Renal cortical epithelial cell (primary cell): ENCODE measurements around the gene SHLD1. TPM values are rescaled to one million over a fixed set of nuclear protein-coding genes. Genes with fewer than 3 reads are reported as not detected.

Source experiments
- DNase-seq: peaks from one replicate; pipeline ENCODE4 v3.0.0-alpha.2; 2011; ENCODE audit warnings: low read depth
- total RNA-seq: library from RNA; depleted of rRNA; stranded (reverse); fragments of >200 nt; gene quantifications from 2 replicates; pipeline ENCODE4 v1.2.3, GENCODE V29; 2014

SHLD1 gene
- total RNA-seq, 1 donor from 2014 or later: 1.6 TPM

DNA sequence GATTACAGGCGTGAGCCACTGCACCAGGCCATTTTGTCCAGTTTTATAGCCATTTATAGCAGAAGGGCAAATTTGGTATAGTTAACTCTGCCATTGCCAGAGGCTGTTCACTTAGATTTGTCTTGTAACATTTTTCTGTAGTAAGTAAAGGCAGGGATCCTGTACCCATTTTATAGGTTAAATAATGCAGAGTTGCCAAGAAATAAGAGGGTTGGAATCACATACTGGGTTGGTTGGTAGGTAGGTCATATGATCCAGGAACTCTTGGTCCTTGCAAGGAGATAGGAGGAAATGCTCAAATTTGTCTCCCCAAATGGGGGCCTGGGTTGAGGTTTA lies 68.1 kb downstream of the SHLD1 start:
- DNase-seq: no peak

DNA sequence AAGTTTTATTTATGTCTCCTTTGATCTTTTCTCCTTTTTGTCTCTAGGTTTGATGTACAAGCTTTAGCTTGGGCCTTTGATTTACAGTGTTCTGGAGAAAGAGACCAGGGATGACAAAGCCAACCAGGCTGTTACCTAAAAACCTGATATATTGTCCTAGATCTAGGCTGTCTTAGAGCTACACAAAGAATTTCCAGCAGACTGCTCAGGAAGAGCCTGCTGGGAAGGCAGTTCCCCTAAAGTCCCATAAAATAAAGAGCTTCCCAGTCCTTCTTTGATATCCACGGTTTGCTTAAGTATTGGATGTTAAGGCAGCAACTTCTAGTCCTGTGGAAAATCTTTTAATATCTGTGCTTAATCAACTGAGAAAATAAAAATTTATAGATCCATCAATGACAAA lies 70.5 kb downstream of the SHLD1 start:
- DNase-seq: no peak

DNA sequence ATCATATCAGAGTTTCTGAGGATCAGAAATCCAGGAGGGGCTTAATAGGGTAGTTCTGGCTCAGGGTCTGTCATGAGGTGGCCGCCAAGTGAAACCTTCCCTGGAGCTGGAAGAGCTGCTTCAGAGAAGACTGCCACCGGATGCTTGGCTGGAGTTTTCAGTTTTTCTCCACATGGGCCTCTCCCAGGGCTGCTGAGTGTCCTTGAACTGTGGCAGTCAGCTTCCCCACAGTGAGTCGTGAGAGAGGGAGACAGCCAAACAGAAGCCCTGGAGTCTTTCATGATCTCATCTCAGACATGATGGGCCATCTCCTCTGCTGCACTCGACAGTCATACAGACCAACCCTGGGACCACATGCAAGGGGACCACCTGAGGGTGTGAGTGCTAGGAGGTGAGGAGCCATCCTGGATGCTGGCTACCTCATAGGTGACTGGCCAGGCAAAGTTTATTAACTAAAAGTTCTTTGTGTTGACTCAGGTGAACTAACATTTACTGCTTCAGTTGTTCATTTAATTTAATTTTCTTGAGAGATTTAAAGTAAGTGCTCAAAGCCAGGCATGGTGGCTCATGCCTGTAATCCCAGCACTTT lies 71.5 kb downstream of the SHLD1 start:
- no peak for DNase-seq

DNA sequence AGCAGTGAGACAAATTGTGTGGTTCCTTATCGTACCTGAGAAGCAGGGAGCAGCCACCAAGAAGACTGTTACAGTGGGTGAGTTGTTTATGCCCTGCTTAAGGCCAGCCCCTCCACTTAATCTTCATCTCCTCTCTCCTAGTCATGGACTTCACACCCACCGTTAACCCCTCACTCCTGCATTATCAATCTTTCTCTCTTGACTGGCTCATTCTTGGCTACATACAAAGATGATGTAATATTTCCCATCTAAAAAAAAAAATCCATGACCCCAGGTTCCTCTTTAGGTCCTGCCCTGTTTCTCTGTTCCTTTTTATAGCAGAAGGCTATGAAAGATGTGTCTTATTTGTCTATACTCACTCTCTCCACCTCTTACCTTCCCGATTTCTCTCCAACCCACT lies 72.4 kb downstream of the SHLD1 start:
- DNase-seq: no peak

DNA sequence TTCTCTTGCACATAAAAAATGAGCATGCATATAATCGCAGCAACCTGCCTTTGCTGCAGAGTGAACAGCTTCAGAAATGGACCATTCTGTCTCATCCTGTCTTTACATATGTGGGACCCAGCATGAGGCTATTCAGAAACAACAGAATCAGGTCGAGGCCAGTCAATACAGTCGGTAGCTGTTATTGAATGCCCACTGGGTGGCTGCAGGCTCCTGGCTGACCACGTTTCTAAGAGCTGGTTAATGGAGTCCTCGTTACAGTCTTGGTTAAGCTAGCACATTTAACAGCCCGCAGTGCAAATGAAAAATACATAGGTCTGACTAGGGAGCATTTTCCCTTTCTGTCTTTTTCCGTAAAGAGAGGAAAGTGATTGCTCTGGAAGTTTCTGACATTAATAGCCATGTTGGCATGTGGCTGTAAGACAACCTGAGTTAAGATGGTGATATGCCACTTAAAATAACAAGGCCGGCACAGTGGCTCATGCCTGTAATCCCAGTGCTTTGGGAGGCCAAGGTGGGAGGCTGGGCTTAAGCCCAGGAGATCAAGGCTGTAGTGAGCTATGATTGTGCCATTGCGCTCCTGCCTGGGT lies 75.0 kb downstream of the SHLD1 start:
- no peak for DNase-seq

DNA sequence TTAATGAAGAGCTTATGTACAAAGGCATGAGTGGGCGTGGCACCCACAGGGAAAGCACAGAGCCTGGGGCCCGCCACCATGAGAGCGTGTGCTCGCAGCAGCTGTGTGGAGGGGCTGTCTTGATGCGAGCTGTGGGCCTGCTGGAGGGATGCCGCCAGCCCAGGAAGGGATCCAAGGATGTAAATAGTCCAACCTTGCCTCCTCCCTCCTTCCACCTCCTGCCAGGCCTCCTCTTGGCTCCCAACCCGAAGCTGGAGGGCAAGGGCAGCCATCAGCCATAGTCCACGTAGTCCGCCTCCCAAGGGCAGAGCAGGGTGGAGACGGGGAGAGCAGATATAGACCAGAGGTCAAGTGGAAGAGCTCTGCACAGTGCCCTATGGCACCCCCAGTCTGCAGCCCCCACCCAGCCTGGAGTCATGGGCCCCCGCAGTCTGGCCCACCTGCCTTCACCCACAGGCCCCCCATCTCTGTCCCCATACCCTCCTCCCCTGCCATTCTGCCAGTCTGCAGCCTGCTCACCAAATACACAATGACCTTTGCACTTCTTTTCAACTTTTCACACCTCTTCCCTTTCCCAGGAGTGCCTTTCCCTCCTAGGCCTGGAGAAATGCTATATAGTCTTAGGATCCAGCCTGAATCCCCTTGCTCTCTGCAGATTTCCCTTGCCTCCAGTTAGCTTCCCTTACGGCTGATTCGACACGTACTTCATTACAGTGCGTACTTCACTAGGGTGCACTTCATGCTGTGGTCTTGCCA lies 77.1 kb downstream of the SHLD1 start:
- no peak for DNase-seq

DNA sequence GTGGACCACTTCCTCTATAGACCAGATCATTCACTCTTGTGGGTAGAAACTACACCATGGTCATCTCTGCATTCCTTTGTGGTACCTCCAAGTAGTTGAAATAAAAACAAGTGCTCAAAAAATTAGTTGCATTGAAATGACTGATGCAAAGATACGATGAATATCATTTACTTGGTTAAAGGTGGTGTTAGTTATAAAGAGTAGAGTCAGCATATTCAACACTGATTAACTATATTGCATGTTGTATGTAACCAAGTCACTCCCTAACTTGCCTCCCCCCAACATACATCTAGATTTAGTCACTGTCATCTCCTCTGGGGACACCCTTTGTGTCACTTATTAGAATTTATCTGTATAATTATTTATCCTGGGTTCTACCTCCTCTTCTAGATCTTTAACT lies 77.7 kb downstream of the SHLD1 start:
- DNase-seq: no peak

DNA sequence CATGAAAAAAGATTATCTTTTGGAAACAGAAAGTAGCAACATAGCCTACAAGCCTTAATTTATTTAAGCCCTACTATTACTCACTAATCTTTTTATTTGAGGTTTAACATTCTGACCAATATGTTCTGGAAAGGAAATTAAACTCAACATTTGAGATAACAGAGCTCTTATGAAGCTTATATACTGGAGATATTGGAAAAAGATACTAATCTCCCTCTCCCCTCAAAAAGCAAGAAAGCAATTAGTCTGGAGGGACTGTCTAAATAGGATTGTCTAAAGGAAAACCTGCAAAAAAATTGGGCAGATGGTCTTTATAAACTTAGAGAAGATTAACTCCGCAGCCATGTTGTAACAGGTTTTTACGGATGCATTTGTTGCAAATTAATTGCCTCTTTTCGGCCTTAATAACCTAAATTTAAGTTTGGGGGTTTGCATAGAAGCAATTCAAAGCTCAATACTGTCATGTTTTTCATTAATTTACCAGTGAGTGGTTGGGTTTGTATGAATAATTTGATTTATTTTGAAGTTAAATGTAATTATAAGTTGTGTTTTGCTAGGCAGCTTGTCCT lies 79.1 kb downstream of the SHLD1 start:
- no peak for DNase-seq

DNA sequence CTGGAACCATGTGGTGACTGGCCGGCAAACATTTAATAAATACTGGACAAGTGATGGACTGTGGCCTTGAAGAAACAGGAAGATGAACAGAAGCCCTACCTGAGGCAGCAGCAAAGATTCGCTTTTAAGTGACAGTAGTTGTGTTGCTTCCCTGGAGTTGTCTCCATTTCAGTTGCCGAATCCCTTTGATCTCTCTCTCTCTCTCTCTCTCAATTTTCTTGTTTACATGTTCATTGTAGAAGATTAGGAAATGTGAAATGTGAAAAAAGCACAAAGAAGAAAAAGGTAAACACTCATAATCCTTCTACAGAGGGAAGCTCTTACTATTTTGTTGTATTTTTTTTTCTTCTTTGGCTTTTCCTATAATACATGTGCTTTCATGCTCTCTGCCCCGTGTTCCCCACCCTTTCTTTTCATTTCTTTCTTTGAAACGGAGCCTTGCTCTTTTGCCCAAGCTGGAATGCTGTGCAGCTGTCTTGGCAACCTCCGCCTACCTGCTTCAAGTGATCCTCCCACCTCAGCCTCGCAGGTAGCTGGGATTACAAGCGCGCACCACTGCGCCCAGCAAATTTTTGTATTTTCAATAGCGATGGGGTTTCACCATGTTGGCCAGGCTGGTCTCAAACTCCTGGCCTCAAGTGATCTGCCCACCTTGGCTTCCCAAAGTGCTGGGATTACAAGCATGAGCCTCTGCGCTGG lies 81.5 kb downstream of the SHLD1 start:
- no peak for DNase-seq

DNA sequence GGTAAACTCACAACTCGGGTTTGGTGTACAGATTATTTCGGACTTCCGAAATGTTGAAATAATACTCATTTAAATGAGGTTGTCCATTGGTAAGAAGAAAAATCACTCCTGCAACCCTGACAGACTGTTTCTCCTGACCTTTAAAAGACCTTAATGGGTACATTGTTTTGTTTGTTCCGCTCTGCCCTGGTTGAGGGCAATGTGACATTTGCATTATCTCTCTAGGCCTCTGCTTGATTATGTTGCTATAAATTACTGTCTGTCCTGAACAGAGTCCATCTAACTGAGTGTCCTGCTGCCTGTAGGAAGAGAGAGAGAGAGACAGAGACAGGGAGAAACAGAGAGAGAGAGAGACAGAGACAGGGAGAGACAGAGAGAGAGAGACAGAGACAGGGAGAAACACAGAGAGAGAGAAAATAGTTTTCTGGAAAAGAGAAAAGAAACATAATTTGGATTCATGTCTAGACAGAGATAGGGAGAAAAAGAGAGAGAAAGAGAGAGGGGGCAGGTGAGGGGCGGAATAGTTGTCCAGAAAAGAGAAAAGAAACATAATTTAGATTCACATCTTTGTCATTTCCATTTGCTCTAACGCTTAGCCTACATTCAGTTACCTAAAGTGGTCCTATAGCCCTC lies 83.2 kb downstream of the SHLD1 start:
- no peak for DNase-seq

DNA sequence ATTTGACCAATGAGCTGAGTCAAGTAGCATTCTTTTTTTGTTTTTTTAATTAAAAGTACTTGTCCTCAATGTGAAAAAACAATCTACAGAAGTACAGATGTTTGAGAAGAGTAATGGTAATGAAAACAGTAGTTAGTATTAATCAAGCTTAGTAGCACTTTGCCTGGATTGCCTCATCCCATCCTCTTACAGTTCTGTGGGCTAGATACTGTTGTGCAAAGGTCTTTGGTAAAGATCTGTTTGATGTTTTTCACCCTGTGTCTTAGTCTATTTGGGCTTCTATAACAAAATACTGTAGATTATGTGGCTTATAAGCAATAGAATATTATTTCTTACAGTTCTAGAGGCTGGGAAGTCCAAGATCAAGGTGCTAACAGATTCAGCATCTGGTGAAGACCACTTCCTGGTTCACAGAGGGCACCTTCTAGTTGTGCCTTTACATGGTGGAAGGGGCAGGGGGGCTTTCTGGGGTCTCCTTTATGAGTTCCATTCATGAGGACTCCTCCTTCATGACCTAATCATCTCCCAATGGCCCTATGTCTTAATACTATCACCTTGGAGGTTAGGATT lies 84.3 kb downstream of the SHLD1 start:
- no peak for DNase-seq

DNA sequence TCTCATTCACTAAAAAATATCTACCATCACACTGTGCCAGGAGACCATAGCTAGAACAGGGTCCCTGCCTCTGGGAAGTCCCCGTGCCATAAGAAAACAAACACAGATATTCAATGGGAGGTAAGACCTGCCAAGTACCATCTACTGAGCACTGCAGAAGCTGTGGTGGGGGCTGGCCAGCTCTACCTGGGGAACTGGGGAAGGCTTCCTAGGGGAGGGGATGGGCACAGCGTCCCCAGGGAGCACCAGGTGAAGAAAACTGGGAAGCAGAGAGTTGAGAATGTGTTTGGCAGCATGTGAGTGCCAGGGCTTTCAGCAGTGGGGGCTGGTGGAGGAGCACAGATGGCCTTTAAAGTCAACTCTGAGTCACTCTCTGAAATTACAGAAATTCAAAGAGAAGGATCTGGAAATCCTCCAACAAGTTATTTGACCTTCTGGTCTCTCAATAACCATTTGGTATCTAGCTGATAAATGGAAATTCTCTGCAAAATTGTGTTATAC lies 85.2 kb downstream of the SHLD1 start:
- peak; percentile 71 for DNase-seq

DNA sequence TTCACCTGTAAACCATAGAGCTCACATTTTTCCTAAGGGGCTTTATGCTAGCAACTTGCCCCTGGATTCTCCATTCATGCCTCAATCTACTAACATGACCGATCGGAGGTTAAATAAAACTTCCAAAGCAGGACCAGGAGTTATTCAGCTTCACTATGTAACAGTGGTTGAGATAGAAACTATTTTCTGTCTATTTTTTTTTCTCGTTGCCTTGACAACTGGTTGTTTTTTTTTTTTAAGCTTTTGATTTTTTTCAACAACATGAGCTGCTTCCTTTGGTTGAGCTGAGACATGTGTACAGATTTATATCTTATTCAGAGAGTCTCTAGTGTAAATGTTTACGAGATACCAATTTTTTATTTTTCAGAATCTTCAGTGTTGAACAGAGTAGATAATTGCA lies 85.7 kb downstream of the SHLD1 start:
- peak; percentile 58 for DNase-seq

DNA sequence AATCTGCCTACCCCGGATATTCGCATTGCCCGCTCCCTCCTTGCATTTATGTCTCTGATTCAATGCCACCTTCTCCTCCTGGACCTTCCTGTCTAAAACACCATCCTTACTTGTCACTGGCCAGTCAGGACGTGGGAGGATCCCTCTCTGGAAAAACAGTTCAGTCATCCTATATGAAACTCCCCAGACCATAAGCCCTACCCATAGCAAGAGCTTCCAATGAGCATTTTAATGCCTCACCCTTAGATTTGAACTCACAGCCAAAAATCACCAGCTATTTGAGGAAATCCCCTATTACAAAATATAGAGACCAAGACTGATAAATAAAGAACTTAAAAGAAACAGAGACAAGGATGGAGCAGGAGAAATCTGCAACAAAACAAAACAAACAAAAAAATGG lies 86.4 kb downstream of the SHLD1 start:
- no peak for DNase-seq

DNA sequence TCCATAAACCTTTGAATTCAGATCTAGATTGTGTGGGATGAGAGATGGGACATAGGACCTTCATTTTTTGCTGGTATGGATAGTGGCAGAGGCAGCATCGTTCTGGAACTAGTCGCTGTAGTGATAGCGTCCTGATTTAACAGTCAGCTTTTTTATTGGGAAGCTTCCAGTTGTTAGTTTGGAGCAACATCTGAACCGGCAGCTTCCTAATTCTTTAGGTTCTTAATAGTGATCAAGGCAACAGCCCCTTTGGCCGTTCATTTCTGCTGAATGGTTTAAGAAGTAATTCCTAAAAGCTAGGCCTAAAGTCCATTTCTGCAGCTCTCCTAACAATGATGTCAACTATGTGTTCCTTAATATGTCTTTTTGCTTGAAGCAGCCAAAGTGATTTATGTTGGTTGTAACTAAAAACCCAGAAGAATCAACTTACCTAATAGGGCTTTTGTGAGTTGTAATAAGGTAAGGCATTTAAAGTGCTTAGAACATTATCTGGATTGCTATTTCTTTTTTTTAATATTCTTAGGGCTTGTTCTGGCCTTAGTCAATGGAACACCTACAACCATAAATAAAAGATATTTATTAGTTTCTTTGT lies 90.3 kb downstream of the SHLD1 start:
- DNase-seq: no peak

DNA sequence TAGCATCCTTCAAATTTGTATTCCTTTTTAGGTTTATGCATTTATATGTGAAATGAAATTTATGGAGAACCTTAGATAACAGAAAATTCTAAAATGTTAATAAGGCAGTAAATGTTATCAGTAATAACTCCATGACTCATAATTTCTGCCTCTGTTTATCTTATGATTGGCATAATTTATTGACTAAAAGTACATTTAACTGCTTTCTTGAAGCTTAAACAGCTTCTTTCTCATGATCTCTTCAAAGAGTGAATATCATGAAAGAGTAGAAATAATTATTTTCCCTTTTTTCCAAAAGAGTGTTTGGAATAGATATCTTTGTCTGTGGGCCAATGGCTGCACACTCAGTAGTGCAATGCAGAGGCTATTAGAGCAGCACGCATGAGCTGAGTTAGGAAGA lies 91.3 kb downstream of the SHLD1 start:
- DNase-seq: no peak

DNA sequence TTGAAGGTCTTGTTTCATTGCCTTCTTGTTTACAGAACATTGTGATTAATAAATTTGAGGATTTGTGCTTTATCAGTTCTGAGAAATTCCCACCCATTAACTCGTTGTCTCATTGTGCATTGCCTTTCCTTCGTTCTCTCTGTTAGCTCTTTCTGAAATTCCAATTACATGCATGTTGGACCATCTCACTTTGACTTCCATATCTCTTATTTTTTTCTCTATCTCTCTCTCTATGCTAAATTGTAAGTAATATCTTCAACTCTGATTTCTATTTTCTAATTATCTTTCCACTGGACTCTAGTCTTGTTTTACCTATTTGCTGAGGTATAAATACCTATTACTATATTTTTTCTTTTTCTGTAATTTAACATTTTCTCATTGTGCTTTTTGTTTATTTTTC lies 92.3 kb downstream of the SHLD1 start:
- no peak for DNase-seq

DNA sequence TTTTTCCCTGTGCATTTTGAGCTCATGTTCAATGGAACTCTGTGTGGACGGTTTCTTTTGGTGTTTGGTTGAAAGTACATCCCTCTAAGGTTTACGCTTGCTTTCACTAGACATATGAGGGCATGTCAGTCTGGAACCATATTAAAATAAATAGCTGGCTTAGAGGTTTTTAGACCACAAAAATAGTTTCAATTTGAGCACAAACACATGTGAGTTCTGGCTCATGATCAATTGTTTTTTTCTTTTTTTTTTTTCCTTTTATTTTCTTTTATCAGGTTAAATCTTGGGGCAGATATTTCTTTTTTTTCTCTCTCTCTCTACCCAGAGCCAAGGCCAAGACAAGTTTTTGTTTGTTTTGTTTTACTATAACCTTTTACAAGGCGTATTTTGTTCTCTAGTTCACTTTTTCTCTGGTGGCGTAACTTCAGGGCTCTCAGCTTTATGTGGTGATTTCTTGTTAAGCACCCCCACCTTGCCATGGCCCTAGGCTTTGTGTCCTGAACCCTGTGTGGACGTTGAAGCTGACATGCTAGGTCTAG lies 92.9 kb downstream of the SHLD1 start:
- DNase-seq: no peak

DNA sequence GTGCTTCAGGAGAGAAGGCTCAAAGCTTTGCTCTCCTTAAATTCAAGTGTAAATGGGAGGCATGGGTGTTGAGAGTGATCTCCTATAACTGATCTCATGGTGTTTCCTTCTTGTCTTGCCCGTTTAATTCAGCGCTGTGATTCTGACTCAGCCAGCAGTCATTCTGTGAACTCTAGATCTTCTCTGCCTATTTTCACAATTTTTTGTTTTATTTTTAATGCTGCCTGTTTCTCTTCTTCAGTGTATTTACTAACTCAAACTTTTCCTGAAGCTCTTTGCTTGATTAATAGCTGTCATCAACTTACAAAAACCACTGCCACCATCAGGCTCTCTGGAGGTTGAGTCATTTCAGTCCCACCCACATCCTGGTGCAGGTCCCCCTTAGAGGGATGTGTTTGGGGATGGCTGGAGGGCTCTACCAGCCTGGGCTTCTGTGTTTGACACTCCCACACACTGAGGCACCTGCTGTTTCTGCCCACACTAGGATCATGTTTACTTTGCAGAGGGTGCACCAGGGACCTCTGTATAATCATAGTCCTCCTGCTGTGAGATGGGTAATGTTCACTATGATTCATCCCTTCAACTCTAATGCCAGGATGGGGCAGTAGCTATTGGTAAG lies 94.0 kb downstream of the SHLD1 start:
- DNase-seq: peak; percentile 73
